HG03097 (cell line): Measurements from ENCODE around the gene SLC25A27.

Experiments used
- ATAC-seq: cut with Tn5 transposase; IDR thresholded peaks from one replicate; pipeline ENCODE4 v1.9.1; 2021; ENCODE audit not compliant: unreplicated experiment, low FRiP score

SLC25A27 gene

GRCh38 chr6:46648869-46649492 lies 3.8 kb upstream of the SLC25A27 start:
- ATAC-seq, result no peak

- no peak for ATAC-seq
These were observed 1.8 kb upstream of the SLC25A27 start for GRCh38 chr6:46651006-46651405.

- ATAC-seq, result no peak
These were observed 959 bp upstream of the SLC25A27 start for GRCh38 chr6:46651816-46652215.

- no peak for ATAC-seq
These were observed 558 bp upstream of the SLC25A27 start for GRCh38 chr6:46652232-46652602.

- ATAC-seq, result no peak
These were observed 842 bp downstream of the SLC25A27 start for GRCh38 chr6:46653439-46654195.

GRCh38 chr6:46655803-46656202 lies 3.0 kb downstream of the SLC25A27 start:
- ATAC-seq, result no peak

GRCh38 chr6:46657642-46658041 lies 4.9 kb downstream of the SLC25A27 start:
- no peak for ATAC-seq

- no peak for ATAC-seq
These were observed 8.7 kb downstream of the SLC25A27 start for GRCh38 chr6:46661483-46661882.

- no peak for ATAC-seq
These were observed 14.6 kb downstream of the SLC25A27 start for GRCh38 chr6:46667377-46667776.

GRCh38 chr6:46674410-46674809 lies 21.6 kb downstream of the SLC25A27 start:
- no peak for ATAC-seq

GRCh38 chr6:46676604-46677313 lies 24.0 kb downstream of the SLC25A27 start:
- ATAC-seq, result no peak

GRCh38 chr6:46677314-46677654 lies 24.5 kb downstream of the SLC25A27 start:
- ATAC-seq, result no peak

GRCh38 chr6:46684771-46685170 lies 32.0 kb downstream of the SLC25A27 start:
- ATAC-seq, result no peak

GRCh38 chr6:46687619-46688097 lies 34.9 kb downstream of the SLC25A27 start, which contains the start of gene TDRD6:
Gene TDRD6, plus strand, starts transcription at chr6:46687885. Its CDS starts 244 bp downstream, at chr6:46688129.
- ATAC-seq, result no peak

GRCh38 chr6:46688117-46688965 lies 35.6 kb downstream of the SLC25A27 start:
- no peak for ATAC-seq

- no peak for ATAC-seq
These were observed 36.2 kb downstream of the SLC25A27 start for GRCh38 chr6:46688966-46689335.

- no peak for ATAC-seq
These were observed 36.9 kb downstream of the SLC25A27 start for GRCh38 chr6:46689657-46690056.

- no peak for ATAC-seq
These were observed 37.5 kb downstream of the SLC25A27 start for GRCh38 chr6:46690141-46690755.

GRCh38 chr6:46690911-46691451 lies 38.2 kb downstream of the SLC25A27 start:
- ATAC-seq, result no peak

- ATAC-seq, result no peak
These were observed 47.2 kb downstream of the SLC25A27 start for GRCh38 chr6:46699970-46700369.
